Prostate gland (tissue), 2 donors: ENCODE results near the gene AGPAT1.

ENCODE experiments used
- CTCF ChIP-seq, 4 experiments: fragments of 200-600 bp in 2 of 4; fragments of 450-650 bp in 2 of 4; sonication (generic) in 2 of 4; IDR thresholded peaks; 1 replicate in 3 of 4; 2 replicates in 1 of 4; pipeline ENCODE4 v1.5.1; 2016 to 2019; ENCODE audit warnings: antibody characterized with exemption in 4 of 4, mild to moderate bottlenecking in 2 of 4, moderate library complexity in 2 of 4
- POLR2A ChIP-seq: fragments of 450-650 bp; IDR thresholded peaks from one replicate; pipeline ENCODE4 v1.6.1; 2016; ENCODE audit warnings: antibody characterized with exemption, mild to moderate bottlenecking
- POLR2AphosphoS5 ChIP-seq: sonication (generic); formaldehyde crosslinking; IDR thresholded peaks from one replicate; pipeline ENCODE4 v1.6.1; 2017; ENCODE audit warnings: antibody characterized with exemption

DNA sequence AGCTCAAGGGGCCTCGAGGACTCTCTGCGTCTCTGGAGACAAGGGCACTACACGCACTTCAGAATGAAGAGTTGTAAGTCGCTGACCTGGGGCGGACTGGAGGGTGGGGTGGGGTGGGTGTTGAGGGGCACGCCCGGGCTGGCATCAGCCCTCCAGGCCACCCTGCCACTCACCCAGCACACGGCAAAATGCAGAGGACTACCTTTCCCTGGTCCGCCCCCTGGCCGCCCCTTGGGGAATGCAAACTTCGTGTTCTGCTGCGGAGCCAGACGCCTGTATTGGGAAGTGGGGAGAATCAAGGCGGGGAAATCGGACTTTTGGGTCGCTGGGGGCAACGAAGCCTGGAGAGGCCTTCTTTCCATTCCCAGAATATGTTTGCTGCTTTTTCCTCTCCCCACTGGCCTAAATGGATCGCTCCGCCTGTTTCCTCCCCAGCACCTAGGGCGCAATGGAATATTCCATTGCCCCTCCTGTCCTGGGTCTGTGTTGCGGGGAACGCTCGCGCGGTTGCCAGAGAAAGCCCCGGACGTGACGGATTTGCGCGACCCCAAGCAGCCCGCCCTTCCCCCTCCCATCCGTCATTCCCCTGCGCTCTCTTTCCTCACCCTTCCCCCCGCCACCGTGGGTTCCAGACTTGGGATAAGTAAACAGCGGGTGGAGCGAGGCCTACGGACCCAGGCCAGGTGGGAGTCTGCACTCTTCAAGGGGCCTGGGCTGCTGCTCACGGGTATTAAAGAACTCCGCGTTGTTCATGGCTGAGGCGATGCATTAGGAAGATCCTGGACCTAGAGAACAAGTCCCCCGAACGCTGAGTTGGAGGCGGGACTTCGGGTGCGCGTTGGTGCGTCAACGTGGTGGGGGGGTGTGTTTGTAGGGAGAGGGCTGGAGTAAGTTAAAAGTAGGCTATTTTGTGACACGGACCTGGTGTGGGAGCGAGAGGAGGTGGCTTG, 22.0 kb downstream of the AGPAT1 start, which contains the start of gene PPT2:
- TF ChIP-seq CTCF (IDR thresholded peaks at IDR 0.05) (peak in 3 of 4 experiments; percentile 10 to 38 (median 28)), POLR2AphosphoS5 (peak; percentile 88), POLR2A (peak; percentile 39)
